Smooth muscle cell (in vitro differentiated cells): Measurements from ENCODE around the gene EIF5AL1. TPM values are rescaled to one million over a fixed set of nuclear protein-coding genes. Genes with fewer than 3 reads are reported as not detected.

Experiments
- DNase-seq: peaks from one replicate; lab custom pipeline; 2025; ENCODE audit not compliant: unreplicated experiment; lab: John Stamatoyannopoulos, UW
- H2AFZ ChIP-seq: fragments of 200-600 bp; sonication (generic); 2 replicates; pipeline ENCODE4 v1.6.0; 2016; ENCODE audit warnings: antibody characterized with exemption, low read depth, mild to moderate bottlenecking
- H3F3A ChIP-seq: fragments of 200-600 bp; sonication (generic); 2 replicates; pipeline ENCODE4 v1.6.0; 2017; ENCODE audit warnings: antibody characterized with exemption, low read depth
- H3K27ac ChIP-seq: fragments of 200-600 bp; sonication (generic); 2 replicates; pipeline ENCODE4 v1.5.1; 2016; ENCODE audit warnings: low read depth, mild to moderate bottlenecking
- H3K27me3 ChIP-seq: fragments of 200-600 bp; sonication (generic); 2 replicates; pipeline ENCODE4 v1.6.1; 2016; ENCODE audit warnings: low read depth, mild to moderate bottlenecking
- H3K36me3 ChIP-seq: fragments of 200-600 bp; sonication (generic); 2 replicates; pipeline ENCODE4 v1.5.1; 2016; ENCODE audit warnings: low read depth
- H3K4me1 ChIP-seq: fragments of 200-600 bp; sonication (generic); 2 replicates; pipeline ENCODE4 v1.5.1; 2016; ENCODE audit warnings: low read depth
- H3K4me2 ChIP-seq: fragments of 200-600 bp; sonication (generic); 2 replicates; pipeline ENCODE4 v1.6.0; 2016; ENCODE audit warnings: mild to moderate bottlenecking
- H3K4me3 ChIP-seq: fragments of 200-600 bp; sonication (generic); 2 replicates; pipeline ENCODE4 v1.5.1; 2016; ENCODE audit warnings: mild to moderate bottlenecking
- H3K79me2 ChIP-seq: fragments of 200-600 bp; sonication (generic); 2 replicates; pipeline ENCODE4 v1.6.0; 2016; ENCODE audit warnings: low read depth, mild to moderate bottlenecking
- H3K9ac ChIP-seq: fragments of 200-600 bp; sonication (generic); 2 replicates; pipeline ENCODE4 v1.6.0; 2016; ENCODE audit warnings: low read depth
- H3K9me3 ChIP-seq: fragments of 200-600 bp; sonication (generic); replicated peaks from 2 replicates; pipeline ENCODE4 v1.5.1; 2016; ENCODE audit warnings: low read depth
- H4K20me1 ChIP-seq: fragments of 200-600 bp; sonication (generic); 2 replicates; pipeline ENCODE4 v1.6.0; 2016; ENCODE audit warnings: low read depth
- CTCF ChIP-seq: fragments of 200-600 bp; sonication (generic); IDR thresholded peaks from 2 replicates; pipeline ENCODE4 v1.5.1; 2017; ENCODE audit warnings: borderline replicate concordance, mild to moderate bottlenecking, antibody characterized with exemption; ENCODE audit not compliant: insufficient read depth, poor library complexity, severe bottlenecking
- WGBS: methylation state at CpG from one replicate; pipeline ENCODE4 v1.1.7; 2016; ENCODE audit warnings: low lambda C conversion rate; 5-methylcytosine and 5-hydroxymethylcytosine counted together
- polyA plus RNA-seq: library from polyadenylated mRNA; unstranded; fragments of >200 nt; fragmentation: Nextera tagmentation; extraction: Ambion mirVana; gene quantifications from 2 replicates; pipeline ENCODE4 v1.2.1, GENCODE V29; 2016
- total RNA-seq: library from RNA; depleted of rRNA; stranded (reverse); fragments of >200 nt; gene quantifications from 2 replicates; pipeline ENCODE4 v1.2.3, GENCODE V29; 2014

EIF5AL1 gene
- total and polyA plus RNA-seq, 2 experiments from 2014 or later: 0.49 to 1.6 TPM

- Histone ChIP-seq H3K9me3 (no peaks in the 10 kb centered on the region), H3F3A (no peaks in the 10 kb centered on the region), H2AFZ (no peak overlapping the region), H3K27me3 (no peaks in the 10 kb centered on the region), H3K4me3 (no peak overlapping the region), H3K9ac (no peak overlapping the region), H3K27ac (no peak overlapping the region), H4K20me1 (no peaks in the 10 kb centered on the region), H3K4me1 (no peaks in the 10 kb centered on the region), H3K4me2 (no peak overlapping the region), H3K36me3 (no peaks in the 10 kb centered on the region), H3K79me2 (no peaks in the 10 kb centered on the region)
- WGBS: 75% methylated on average over 6 of the region's 6 CpGs
- DNase-seq: no peak
- TF ChIP-seq CTCF: no peak
Observed at GRCh38 chr10:79468841-79469585, 43.3 kb upstream of the EIF5AL1 start.

- no peaks in the 10 kb centered on the region for H3K4me1 ChIP-seq
- no peak overlapping the region for H2AFZ ChIP-seq
- H3K9ac ChIP-seq: no peak overlapping the region
- TF ChIP-seq CTCF: no peak
- H3K27me3 ChIP-seq: no peaks in the 10 kb centered on the region
- H3K9me3 ChIP-seq: no peaks in the 10 kb centered on the region
- no peaks in the 10 kb centered on the region for H3K79me2 ChIP-seq
- no peak overlapping the region for H3K4me2 ChIP-seq
- no peak for DNase-seq
- H3F3A ChIP-seq: no peaks in the 10 kb centered on the region
- H3K4me3 ChIP-seq: no peak overlapping the region
- no peaks in the 10 kb centered on the region for H3K36me3 ChIP-seq
- no peaks in the 10 kb centered on the region for H4K20me1 ChIP-seq
- WGBS: 96% methylated on average over 8 of the region's 8 CpGs
- H3K27ac ChIP-seq: no peak overlapping the region
Observed at GRCh38 chr10:79470096-79470495, 42.2 kb upstream of the EIF5AL1 start.

- H3K9ac ChIP-seq: no peak overlapping the region
- H3K9me3 ChIP-seq: no peaks in the 10 kb centered on the region
- no peaks in the 10 kb centered on the region for H3K27me3 ChIP-seq
- no peak for TF ChIP-seq CTCF
- H3K4me3 ChIP-seq: no peak overlapping the region
- H3K36me3 ChIP-seq: no peaks in the 10 kb centered on the region
- DNase-seq: no peak
- no peaks in the 10 kb centered on the region for H3K4me1 ChIP-seq
- no peak overlapping the region for H2AFZ ChIP-seq
- H3F3A ChIP-seq: no peaks in the 10 kb centered on the region
- no peak overlapping the region for H3K27ac ChIP-seq
- 93% methylated on average over 4 of the region's 4 CpGs for WGBS
- no peaks in the 10 kb centered on the region for H3K79me2 ChIP-seq
- no peak overlapping the region for H3K4me2 ChIP-seq
- no peaks in the 10 kb centered on the region for H4K20me1 ChIP-seq
Observed at GRCh38 chr10:79471776-79472175, 40.6 kb upstream of the EIF5AL1 start.

GRCh38 chr10:79472449-79472848 lies 39.9 kb upstream of the EIF5AL1 start:
- Histone ChIP-seq H3K9me3 (no peaks in the 10 kb centered on the region), H3F3A (no peaks in the 10 kb centered on the region), H4K20me1 (no peaks in the 10 kb centered on the region), H3K79me2 (no peaks in the 10 kb centered on the region), H3K27me3 (no peaks in the 10 kb centered on the region), H3K9ac (no peak overlapping the region), H3K36me3 (no peaks in the 10 kb centered on the region), H2AFZ (no peak overlapping the region), H3K4me2 (no peak overlapping the region), H3K4me3 (no peak overlapping the region), H3K27ac (no peak overlapping the region), H3K4me1 (no peaks in the 10 kb centered on the region)
- no peak for DNase-seq
- TF ChIP-seq CTCF: no peak
- 90% methylated on average over 7 of the region's 7 CpGs for WGBS
